Smooth muscle cell (in vitro differentiated cells): Measurements from ENCODE around the gene NLRP3. TPM values are rescaled to one million over a fixed set of nuclear protein-coding genes. Genes with fewer than 3 reads are reported as not detected.
A peak's percentile ranks its signal among the peaks of the same experiment; 100 is the strongest.

ENCODE experiments used
- DNase-seq: peaks from one replicate; lab custom pipeline; 2025; ENCODE audit not compliant: unreplicated experiment; lab: John Stamatoyannopoulos, UW
- H2AFZ ChIP-seq: fragments of 200-600 bp; sonication (generic); 2 replicates; pipeline ENCODE4 v1.6.0; 2016; ENCODE audit warnings: antibody characterized with exemption, low read depth, mild to moderate bottlenecking
- H3F3A ChIP-seq: fragments of 200-600 bp; sonication (generic); 2 replicates; pipeline ENCODE4 v1.6.0; 2017; ENCODE audit warnings: antibody characterized with exemption, low read depth
- H3K27ac ChIP-seq: fragments of 200-600 bp; sonication (generic); 2 replicates; pipeline ENCODE4 v1.5.1; 2016; ENCODE audit warnings: low read depth, mild to moderate bottlenecking
- H3K27me3 ChIP-seq: fragments of 200-600 bp; sonication (generic); 2 replicates; pipeline ENCODE4 v1.6.1; 2016; ENCODE audit warnings: low read depth, mild to moderate bottlenecking
- H3K36me3 ChIP-seq: fragments of 200-600 bp; sonication (generic); 2 replicates; pipeline ENCODE4 v1.5.1; 2016; ENCODE audit warnings: low read depth
- H3K4me1 ChIP-seq: fragments of 200-600 bp; sonication (generic); 2 replicates; pipeline ENCODE4 v1.5.1; 2016; ENCODE audit warnings: low read depth
- H3K4me2 ChIP-seq: fragments of 200-600 bp; sonication (generic); 2 replicates; pipeline ENCODE4 v1.6.0; 2016; ENCODE audit warnings: mild to moderate bottlenecking
- H3K4me3 ChIP-seq: fragments of 200-600 bp; sonication (generic); 2 replicates; pipeline ENCODE4 v1.5.1; 2016; ENCODE audit warnings: mild to moderate bottlenecking
- H3K79me2 ChIP-seq: fragments of 200-600 bp; sonication (generic); 2 replicates; pipeline ENCODE4 v1.6.0; 2016; ENCODE audit warnings: low read depth, mild to moderate bottlenecking
- H3K9ac ChIP-seq: fragments of 200-600 bp; sonication (generic); 2 replicates; pipeline ENCODE4 v1.6.0; 2016; ENCODE audit warnings: low read depth
- H3K9me3 ChIP-seq: fragments of 200-600 bp; sonication (generic); replicated peaks from 2 replicates; pipeline ENCODE4 v1.5.1; 2016; ENCODE audit warnings: low read depth
- H4K20me1 ChIP-seq: fragments of 200-600 bp; sonication (generic); 2 replicates; pipeline ENCODE4 v1.6.0; 2016; ENCODE audit warnings: low read depth
- WGBS: methylation state at CpG from one replicate; pipeline ENCODE4 v1.1.7; 2016; ENCODE audit warnings: low lambda C conversion rate; 5-methylcytosine and 5-hydroxymethylcytosine counted together
- polyA plus RNA-seq: library from polyadenylated mRNA; unstranded; fragments of >200 nt; fragmentation: Nextera tagmentation; extraction: Ambion mirVana; gene quantifications from 2 replicates; pipeline ENCODE4 v1.2.1, GENCODE V29; 2016
- total RNA-seq: library from RNA; depleted of rRNA; stranded (reverse); fragments of >200 nt; gene quantifications from 2 replicates; pipeline ENCODE4 v1.2.3, GENCODE V29; 2014
- TF ChIP-seq, protein P1 (sequence below): fragments of 200-600 bp; sonication (generic); IDR thresholded peaks from 2 replicates; pipeline ENCODE4 v1.5.1; 2017; ENCODE audit warnings: borderline replicate concordance, mild to moderate bottlenecking, antibody characterized with exemption; ENCODE audit not compliant: insufficient read depth, poor library complexity, severe bottlenecking

Gene NLRP3
- total and polyA plus RNA-seq, 2 experiments from 2014 or later = 0.58 to 1.4 TPM

- WGBS = 77% methylated on average over 1 of the region's 1 CpG
- no peak overlapping the region for H3K27ac ChIP-seq
- no peaks in the 10 kb centered on the region for H3K9me3 ChIP-seq
- no peaks in the 10 kb centered on the region for H3K27me3 ChIP-seq
- no peaks in the 10 kb centered on the region for H3K4me1 ChIP-seq
- no peak overlapping the region for H3K9ac ChIP-seq
- H3K4me3 ChIP-seq = no peak overlapping the region
- H3K4me2 ChIP-seq = no peak overlapping the region
- H4K20me1 ChIP-seq = no peaks in the 10 kb centered on the region
- no peaks in the 10 kb centered on the region for H3K36me3 ChIP-seq
- no peaks in the 10 kb centered on the region for H3F3A ChIP-seq
- H2AFZ ChIP-seq = no peak overlapping the region
- TF ChIP-seq, protein P1, sequence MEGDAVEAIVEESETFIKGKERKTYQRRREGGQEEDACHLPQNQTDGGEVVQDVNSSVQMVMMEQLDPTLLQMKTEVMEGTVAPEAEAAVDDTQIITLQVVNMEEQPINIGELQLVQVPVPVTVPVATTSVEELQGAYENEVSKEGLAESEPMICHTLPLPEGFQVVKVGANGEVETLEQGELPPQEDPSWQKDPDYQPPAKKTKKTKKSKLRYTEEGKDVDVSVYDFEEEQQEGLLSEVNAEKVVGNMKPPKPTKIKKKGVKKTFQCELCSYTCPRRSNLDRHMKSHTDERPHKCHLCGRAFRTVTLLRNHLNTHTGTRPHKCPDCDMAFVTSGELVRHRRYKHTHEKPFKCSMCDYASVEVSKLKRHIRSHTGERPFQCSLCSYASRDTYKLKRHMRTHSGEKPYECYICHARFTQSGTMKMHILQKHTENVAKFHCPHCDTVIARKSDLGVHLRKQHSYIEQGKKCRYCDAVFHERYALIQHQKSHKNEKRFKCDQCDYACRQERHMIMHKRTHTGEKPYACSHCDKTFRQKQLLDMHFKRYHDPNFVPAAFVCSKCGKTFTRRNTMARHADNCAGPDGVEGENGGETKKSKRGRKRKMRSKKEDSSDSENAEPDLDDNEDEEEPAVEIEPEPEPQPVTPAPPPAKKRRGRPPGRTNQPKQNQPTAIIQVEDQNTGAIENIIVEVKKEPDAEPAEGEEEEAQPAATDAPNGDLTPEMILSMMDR = no peak
- DNase-seq = no peak
- H3K79me2 ChIP-seq = no peaks in the 10 kb centered on the region
These were observed 66.8 kb downstream of the NLRP3 start for GRCh38 chr1:247482747-247483146.

DNA sequence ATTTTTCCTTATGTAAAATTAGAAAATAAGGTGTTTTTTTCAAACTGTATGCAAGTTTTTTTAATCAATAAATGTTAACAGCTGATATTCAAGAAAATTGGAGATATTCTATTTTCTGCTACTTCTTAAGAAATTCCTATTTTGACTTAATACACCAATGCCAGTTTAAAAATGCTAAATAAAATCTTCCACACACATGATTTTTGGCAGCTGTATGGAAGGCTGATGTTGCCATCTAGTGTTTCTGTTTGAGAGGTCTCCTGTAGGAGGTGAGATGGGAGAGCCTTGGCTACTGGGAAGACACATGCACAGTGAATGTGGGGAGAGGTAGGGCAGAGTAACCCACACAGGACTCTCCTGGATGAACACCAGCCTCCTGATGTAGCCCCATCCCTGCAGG lies 71.1 kb downstream of the NLRP3 start:
- H3K4me2 ChIP-seq = no peak overlapping the region
- H3K36me3 ChIP-seq = no peaks in the 10 kb centered on the region
- no peaks in the 10 kb centered on the region for H3K79me2 ChIP-seq
- no peak for DNase-seq
- H3K4me1 ChIP-seq = no peaks in the 10 kb centered on the region
- no peaks in the 10 kb centered on the region for H3K9me3 ChIP-seq
- no peak overlapping the region for H2AFZ ChIP-seq
- H4K20me1 ChIP-seq = no peaks in the 10 kb centered on the region
- no peaks in the 10 kb centered on the region for H3K27me3 ChIP-seq
- no peak overlapping the region for H3K27ac ChIP-seq
- H3F3A ChIP-seq = no peaks in the 10 kb centered on the region
- H3K4me3 ChIP-seq = no peak overlapping the region
- TF ChIP-seq, protein P1 = peak; percentile 59
- no peak overlapping the region for H3K9ac ChIP-seq

GRCh38 chr1:247491328-247491727 lies 75.4 kb downstream of the NLRP3 start:
- H3K4me1 ChIP-seq = peaks cover 5% of the 10 kb centered on the region
- H3K4me3 ChIP-seq = no peak overlapping the region
- H3F3A ChIP-seq = no peaks in the 10 kb centered on the region
- TF ChIP-seq, protein P1 = no peak
- no peak overlapping the region for H3K27ac ChIP-seq
- no peaks in the 10 kb centered on the region for H3K9me3 ChIP-seq
- no peaks in the 10 kb centered on the region for H4K20me1 ChIP-seq
- H3K4me2 ChIP-seq = no peak overlapping the region
- no peak overlapping the region for H2AFZ ChIP-seq
- DNase-seq = no peak
- H3K9ac ChIP-seq = no peak overlapping the region
- H3K27me3 ChIP-seq = no peaks in the 10 kb centered on the region
- WGBS = 98% methylated on average over 12 of the region's 12 CpGs
- no peaks in the 10 kb centered on the region for H3K36me3 ChIP-seq
- no peaks in the 10 kb centered on the region for H3K79me2 ChIP-seq

GRCh38 chr1:247493106-247493505 lies 77.1 kb downstream of the NLRP3 start:
- Histone ChIP-seq H3K9me3 (no peaks in the 10 kb centered on the region), H3K79me2 (no peaks in the 10 kb centered on the region), H3K4me1 (peaks cover 12% of the 10 kb centered on the region), H2AFZ (no peak overlapping the region), H3F3A (no peaks in the 10 kb centered on the region), H3K4me2 (no peak overlapping the region), H3K9ac (no peak overlapping the region), H3K36me3 (no peaks in the 10 kb centered on the region), H3K4me3 (no peak overlapping the region), H3K27me3 (no peaks in the 10 kb centered on the region), H4K20me1 (no peaks in the 10 kb centered on the region), H3K27ac (no peak overlapping the region)
- 96% methylated on average over 1 of the region's 1 CpG for WGBS
- no peak for DNase-seq
- TF ChIP-seq, protein P1 = no peak
